GM18520 (cell line): ENCODE measurements around the gene TMEM11.
"Not testable (repeated sequence)": the region's sequence is repeated elsewhere in the genome, so short reads cannot be mapped to it uniquely, and the experiment has no call there.

Experiments
- ATAC-seq: cut with Tn5 transposase; IDR thresholded peaks from one replicate; pipeline ENCODE4 v1.9.1; 2021; ENCODE audit not compliant: unreplicated experiment

Gene TMEM11

GRCh38 chr17:21212826-21213637 lies 929 bp downstream of the TMEM11 start:
- no peak for ATAC-seq

- ATAC-seq: no peak
Observed at GRCh38 chr17:21211825-21212479, 2.0 kb downstream of the TMEM11 start.

- no peak for ATAC-seq
Observed at GRCh38 chr17:21210411-21211076, 3.4 kb downstream of the TMEM11 start.

GRCh38 chr17:21209511-21210175 lies 4.3 kb downstream of the TMEM11 start:
- ATAC-seq: no peak

- no peak for ATAC-seq
Observed at GRCh38 chr17:21208352-21208751, 5.6 kb downstream of the TMEM11 start.

- no peak for ATAC-seq
Observed at GRCh38 chr17:21204935-21205334, 9.0 kb downstream of the TMEM11 start.

GRCh38 chr17:21202512-21202911 lies 11.4 kb downstream of the TMEM11 start:
- ATAC-seq: no peak

- no peak for ATAC-seq
Observed at GRCh38 chr17:21201874-21202273, 12.1 kb downstream of the TMEM11 start.

- ATAC-seq: no peak
Observed at GRCh38 chr17:21201298-21201595, 12.7 kb downstream of the TMEM11 start.

GRCh38 chr17:21200590-21201297 lies 13.2 kb downstream of the TMEM11 start:
- no peak for ATAC-seq

- no peak for ATAC-seq
Observed at GRCh38 chr17:21199856-21200255, 14.1 kb downstream of the TMEM11 start.

- no peak for ATAC-seq
Observed at GRCh38 chr17:21199311-21199710, 14.7 kb downstream of the TMEM11 start.

- ATAC-seq: no peak
Observed at GRCh38 chr17:21198411-21198810, 15.6 kb downstream of the TMEM11 start.

GRCh38 chr17:21196126-21196525 lies 17.8 kb downstream of the TMEM11 start:
- ATAC-seq: no peak

GRCh38 chr17:21194703-21195102 lies 19.3 kb downstream of the TMEM11 start:
- ATAC-seq: no peak

- ATAC-seq: no peak
Observed at GRCh38 chr17:21194226-21194625, 19.7 kb downstream of the TMEM11 start.

- ATAC-seq: no peak
Observed at GRCh38 chr17:21193031-21193430, 20.9 kb downstream of the TMEM11 start.

- not testable (repeated sequence) for ATAC-seq
Observed at GRCh38 chr17:21192414-21192813, 21.5 kb downstream of the TMEM11 start.

GRCh38 chr17:21191698-21192097 lies 22.3 kb downstream of the TMEM11 start:
- ATAC-seq: no peak

GRCh38 chr17:21190078-21190477 lies 23.9 kb downstream of the TMEM11 start:
- no peak for ATAC-seq

GRCh38 chr17:21189361-21189760 lies 24.6 kb downstream of the TMEM11 start:
- ATAC-seq: no peak
